Effector memory CD8-positive, alpha-beta T cell (primary cell): ENCODE results near the gene SULF2.

Experiments used
- ATAC-seq: fragments of 150-1000 bp; cut with Tn5 transposase; replicated peaks from 2 replicates; pipeline ENCODE4 v1.10.0; 2021; ENCODE audit warnings: mild to moderate bottlenecking, moderate library complexity
- DNase-seq, 3 experiments: peaks; one replicate each; pipeline ENCODE4 v3.0.0; 2021
- H3K27ac Mint-ChIP-seq, 2 donors: one replicate each; pipeline ENCODE4 v1.8.0; 2022; ENCODE audit warnings: mild to moderate bottlenecking in 2 of 2, mixed read lengths in 2 of 2, moderate library complexity in 2 of 2
- H3K27me3 Mint-ChIP-seq, 2 donors: one replicate each; pipeline ENCODE4 v1.8.0; 2022; ENCODE audit warnings: mixed read lengths in 2 of 2
- H3K36me3 Mint-ChIP-seq: one replicate; pipeline ENCODE4 v1.8.0; 2022; ENCODE audit warnings: mild to moderate bottlenecking, moderate library complexity, mixed read lengths; ENCODE audit not compliant: insufficient read depth
- H3K4me1 Mint-ChIP-seq, 2 donors: one replicate each; pipeline ENCODE4 v1.8.0; 2022; ENCODE audit warnings: low read depth in 2 of 2, mixed read lengths in 2 of 2
- H3K4me3 Mint-ChIP-seq, 2 donors: one replicate each; pipeline ENCODE4 v1.8.0; 2022; ENCODE audit warnings: mild to moderate bottlenecking in 2 of 2, mixed read lengths in 2 of 2, moderate library complexity in 2 of 2
- H3K9me3 Mint-ChIP-seq, 2 donors: one replicate each; pipeline ENCODE4 v1.8.0; 2022; ENCODE audit warnings: mixed read lengths in 2 of 2

Gene SULF2

GRCh38 chr20:47774131-47774777 lies 11.0 kb downstream of the SULF2 start:
- DNase-seq (no peak), ATAC-seq (no peak)
- Mint-ChIP-seq H3K9me3 (no peaks in the 10 kb centered on the region), H3K27me3 (peaks cover 13 to 21% of the 10 kb centered on the region in 2 donors), H3K4me1 (no peaks in the 10 kb centered on the region), H3K4me3 (no peak overlapping the region), H3K27ac (no peak overlapping the region), H3K36me3 (no peaks in the 10 kb centered on the region)

- ATAC-seq, result no peak
- no peaks in the 10 kb centered on the region for H3K36me3 Mint-ChIP-seq
- peaks cover 9 to 21% of the 10 kb centered on the region in 2 donors for H3K27me3 Mint-ChIP-seq
- H3K4me3 Mint-ChIP-seq, result no peak overlapping the region
- no peak for DNase-seq
- H3K4me1 Mint-ChIP-seq, result no peaks in the 10 kb centered on the region
- no peaks in the 10 kb centered on the region for H3K9me3 Mint-ChIP-seq
- H3K27ac Mint-ChIP-seq, result no peak overlapping the region
Observed at GRCh38 chr20:47773371-47773786, 11.9 kb downstream of the SULF2 start.

DNA sequence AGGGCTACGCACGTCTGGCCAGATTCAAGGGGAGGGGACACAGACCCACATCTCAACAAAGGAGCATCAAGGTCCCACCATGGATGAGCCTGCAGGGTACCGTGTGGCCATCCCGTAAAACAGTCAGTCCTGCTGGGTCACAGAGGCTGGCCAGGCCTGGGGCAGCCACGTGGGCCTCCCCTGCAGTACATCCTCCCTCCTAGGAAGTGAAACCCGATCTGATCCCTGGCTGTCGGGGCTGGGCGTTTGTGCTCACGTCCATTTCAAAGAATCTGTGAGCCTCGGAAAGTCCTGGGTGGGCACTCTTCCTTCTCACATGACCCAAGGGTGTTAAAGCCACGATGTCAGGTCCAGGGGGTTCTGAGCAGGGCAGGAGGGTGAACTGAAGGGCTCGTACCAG lies 14.3 kb downstream of the SULF2 start:
- no peak overlapping the region for H3K4me3 Mint-ChIP-seq
- H3K4me1 Mint-ChIP-seq, result no peaks in the 10 kb centered on the region
- no peaks in the 10 kb centered on the region for H3K36me3 Mint-ChIP-seq
- DNase-seq (no peak), ATAC-seq (no peak)
- no peaks in the 10 kb centered on the region for H3K9me3 Mint-ChIP-seq
- no peak overlapping the region for H3K27ac Mint-ChIP-seq
- peaks cover 0 to 23% of the 10 kb centered on the region in 2 donors for H3K27me3 Mint-ChIP-seq

GRCh38 chr20:47768016-47768824 lies 17.1 kb downstream of the SULF2 start:
- H3K27me3 Mint-ChIP-seq, result peaks cover 17 to 43% of the 10 kb centered on the region in 2 donors
- DNase-seq, result no peak
- no peak overlapping the region for H3K4me3 Mint-ChIP-seq
- no peaks in the 10 kb centered on the region for H3K36me3 Mint-ChIP-seq
- no peaks in the 10 kb centered on the region for H3K9me3 Mint-ChIP-seq
- no peaks in the 10 kb centered on the region for H3K4me1 Mint-ChIP-seq
- ATAC-seq, result no peak
- H3K27ac Mint-ChIP-seq, result no peak overlapping the region

DNA sequence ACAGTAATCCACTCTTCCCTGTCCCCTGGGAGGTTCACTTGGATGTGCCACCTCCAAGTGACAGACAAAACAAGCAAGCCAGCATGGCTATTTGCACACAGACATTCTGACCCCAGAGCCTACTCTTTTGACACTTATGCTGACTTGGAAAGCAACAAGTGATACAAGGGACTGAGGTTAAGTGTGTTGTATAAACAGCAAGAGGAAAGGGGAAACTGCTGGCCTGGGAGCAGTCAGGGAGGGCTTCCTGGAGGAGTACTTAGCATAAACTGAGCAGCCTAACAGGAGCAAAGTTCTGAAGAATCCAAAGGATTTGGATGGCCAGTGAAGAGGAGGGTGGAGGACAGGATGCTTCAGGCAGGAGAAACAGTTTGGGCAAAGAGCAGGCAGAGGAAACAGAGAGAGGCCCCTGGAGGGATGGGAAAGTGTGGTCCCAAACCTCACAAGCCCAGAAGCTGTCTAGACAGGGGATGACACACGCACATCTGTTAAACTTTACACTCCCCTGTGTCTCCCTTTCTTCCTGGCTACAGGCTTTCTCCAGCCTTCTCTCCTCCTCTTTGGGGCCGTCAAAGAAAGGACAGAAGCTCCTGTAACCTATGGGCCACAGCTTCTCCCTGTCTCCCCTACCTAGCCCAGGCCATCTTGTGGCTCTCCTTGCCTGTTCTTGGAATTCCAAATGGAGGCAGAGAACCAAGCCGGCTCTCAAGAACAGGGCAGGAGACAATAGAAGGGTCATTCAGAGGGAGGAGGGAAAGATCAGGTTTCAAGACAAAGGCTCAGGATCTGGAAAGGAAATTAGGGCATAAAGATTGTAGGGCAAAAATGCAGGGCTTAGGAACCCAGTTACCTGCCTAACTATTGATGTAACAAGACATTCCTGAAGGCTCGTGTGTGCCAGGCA lies 19.3 kb downstream of the SULF2 start:
- H3K27ac Mint-ChIP-seq, result no peak overlapping the region
- no peak overlapping the region for H3K4me3 Mint-ChIP-seq
- no peaks in the 10 kb centered on the region for H3K4me1 Mint-ChIP-seq

DNA sequence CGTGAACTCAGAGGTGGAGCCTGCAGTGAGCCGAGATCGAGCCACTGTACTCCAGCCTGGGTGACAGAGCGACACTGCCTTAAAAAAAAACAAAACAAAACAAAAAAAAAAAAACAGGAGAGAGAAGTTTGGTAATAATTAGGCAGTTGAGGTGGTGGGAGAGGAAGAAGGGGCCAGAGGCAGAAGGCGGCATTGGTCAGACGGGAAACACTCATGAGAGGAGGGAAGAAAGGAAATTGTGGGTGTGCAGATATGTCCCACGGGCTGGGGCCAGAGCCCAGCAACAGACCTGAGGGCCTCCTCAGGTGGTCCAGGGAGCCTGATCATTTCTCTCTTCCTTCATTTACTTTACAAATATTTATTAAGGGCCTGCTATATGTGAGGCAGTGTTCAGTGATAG lies 20.0 kb downstream of the SULF2 start:
- H3K4me3 Mint-ChIP-seq, result no peak overlapping the region
- H3K4me1 Mint-ChIP-seq, result no peaks in the 10 kb centered on the region
- ATAC-seq (no peak), DNase-seq (no peak)
- H3K27ac Mint-ChIP-seq, result no peak overlapping the region
- H3K9me3 Mint-ChIP-seq, result no peaks in the 10 kb centered on the region
- no peaks in the 10 kb centered on the region for H3K36me3 Mint-ChIP-seq
- peaks cover 39 to 71% of the 10 kb centered on the region in 2 donors for H3K27me3 Mint-ChIP-seq

More for the DNA sequence above, 19.3 kb downstream of the SULF2 start:
- peaks cover 32 to 64% of the 10 kb centered on the region in 2 donors for H3K27me3 Mint-ChIP-seq
- H3K36me3 Mint-ChIP-seq, result no peaks in the 10 kb centered on the region
- no peaks in the 10 kb centered on the region for H3K9me3 Mint-ChIP-seq
- DNase-seq (no peak), ATAC-seq (no peak)

DNA sequence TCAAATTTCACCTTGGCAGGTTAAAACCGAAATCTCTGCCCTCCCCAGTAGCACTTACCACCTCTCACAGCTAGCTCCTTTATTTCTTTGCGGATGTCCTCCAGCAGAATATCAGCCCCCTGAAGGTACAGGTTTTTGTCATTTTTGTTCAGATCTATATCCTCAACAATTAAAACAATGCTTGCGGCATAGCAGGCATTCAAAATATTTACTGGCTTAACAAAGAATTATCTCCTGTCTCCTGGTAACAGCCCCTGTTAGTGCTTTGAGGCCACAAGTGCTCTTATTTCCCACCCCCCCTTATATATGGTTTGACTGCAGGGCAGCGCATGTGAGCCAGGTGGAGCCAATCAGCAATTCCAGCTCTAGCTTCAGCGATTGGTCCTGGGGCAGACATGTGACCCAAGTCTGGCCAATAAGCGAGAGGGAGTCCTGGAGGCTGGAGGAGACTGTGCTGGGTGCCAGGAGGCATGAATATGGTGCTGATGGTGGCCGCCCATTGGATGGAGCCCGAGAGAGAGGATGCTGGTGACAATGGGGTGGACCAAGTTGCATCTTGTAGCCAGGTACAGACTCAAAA lies 21.0 kb downstream of the SULF2 start:
- H3K4me3 Mint-ChIP-seq, result no peak overlapping the region
- H3K9me3 Mint-ChIP-seq, result no peaks in the 10 kb centered on the region
- peaks cover 46 to 71% of the 10 kb centered on the region in 2 donors for H3K27me3 Mint-ChIP-seq

DNA sequence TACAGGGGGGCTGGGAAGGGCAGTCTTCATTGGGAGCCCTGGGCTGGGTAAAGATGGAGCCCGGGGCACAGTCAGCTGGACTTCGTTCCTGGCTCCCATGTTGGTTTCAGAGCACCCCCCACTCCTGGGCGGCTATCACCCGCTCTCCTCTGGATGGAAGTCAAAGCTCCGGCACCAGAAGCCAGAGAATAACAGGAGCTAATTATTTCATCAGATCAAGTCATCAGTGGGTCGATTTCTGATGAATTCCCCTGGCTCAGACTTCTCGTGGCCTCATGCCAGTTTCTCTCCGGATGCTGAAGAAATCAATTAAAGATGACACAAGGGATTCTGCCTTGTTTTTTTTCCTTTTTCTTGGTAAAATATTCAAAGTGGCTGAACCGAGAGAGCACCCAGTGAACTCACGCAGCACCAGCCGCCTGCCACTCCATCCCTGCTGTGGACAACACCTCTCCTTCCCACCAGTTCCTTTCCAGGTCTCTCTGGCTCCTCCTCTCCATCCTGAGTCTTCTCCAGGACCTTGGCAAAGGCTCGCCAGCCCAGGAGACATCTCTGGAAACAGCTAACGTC lies 22.5 kb downstream of the SULF2 start:
- H3K4me1 Mint-ChIP-seq, result no peaks in the 10 kb centered on the region

More for the DNA sequence above, 21.0 kb downstream of the SULF2 start:
- DNase-seq (no peak), ATAC-seq (no peak)
- Mint-ChIP-seq H3K36me3 (no peaks in the 10 kb centered on the region), H3K4me1 (no peaks in the 10 kb centered on the region), H3K27ac (no peak overlapping the region)

GRCh38 chr20:47761482-47762047 lies 23.7 kb downstream of the SULF2 start:
- DNase-seq (no peak), ATAC-seq (no peak)
- no peaks in the 10 kb centered on the region for H3K9me3 Mint-ChIP-seq
- H3K4me1 Mint-ChIP-seq, result no peaks in the 10 kb centered on the region
- H3K4me3 Mint-ChIP-seq, result no peak overlapping the region
- H3K27me3 Mint-ChIP-seq, result peaks cover 50 to 80% of the 10 kb centered on the region in 2 donors
- no peak overlapping the region for H3K27ac Mint-ChIP-seq
- H3K36me3 Mint-ChIP-seq, result no peaks in the 10 kb centered on the region

More for the DNA sequence above, 22.5 kb downstream of the SULF2 start:
- no peaks in the 10 kb centered on the region for H3K9me3 Mint-ChIP-seq
- H3K36me3 Mint-ChIP-seq, result no peaks in the 10 kb centered on the region
- DNase-seq, result no peak
- H3K27ac Mint-ChIP-seq, result no peak overlapping the region
- no peak for ATAC-seq
- H3K27me3 Mint-ChIP-seq, result peaks cover 50 to 80% of the 10 kb centered on the region in 2 donors
- no peak overlapping the region for H3K4me3 Mint-ChIP-seq

- H3K4me1 Mint-ChIP-seq, result no peaks in the 10 kb centered on the region
- peaks cover 53 to 78% of the 10 kb centered on the region in 2 donors for H3K27me3 Mint-ChIP-seq
- H3K36me3 Mint-ChIP-seq, result no peaks in the 10 kb centered on the region
- DNase-seq (no peak), ATAC-seq (no peak)
- H3K4me3 Mint-ChIP-seq, result no peak overlapping the region
- H3K9me3 Mint-ChIP-seq, result no peaks in the 10 kb centered on the region
- H3K27ac Mint-ChIP-seq, result no peak overlapping the region
Observed at GRCh38 chr20:47760686-47761481, 24.4 kb downstream of the SULF2 start.

GRCh38 chr20:47758517-47759450 lies 26.5 kb downstream of the SULF2 start:
- Mint-ChIP-seq H3K27ac (no peak overlapping the region), H3K27me3 (peaks cover 57 to 62% of the 10 kb centered on the region in 2 donors), H3K4me3 (no peak overlapping the region)

More at GRCh38 chr20:47758517-47759450, 26.5 kb downstream of the SULF2 start:
- Mint-ChIP-seq H3K4me1 (no peaks in the 10 kb centered on the region), H3K9me3 (no peaks in the 10 kb centered on the region), H3K36me3 (no peaks in the 10 kb centered on the region)
- DNase-seq, result no peak
- no peak for ATAC-seq
